HG02973 (cell line): ENCODE results near the gene KCNQ5.
"Not testable (repeated sequence)": the region's sequence is repeated elsewhere in the genome, so short reads cannot be mapped to it uniquely, and the experiment has no call there.

Source experiments
- ATAC-seq: cut with Tn5 transposase; IDR thresholded peaks from one replicate; pipeline ENCODE4 v1.9.1; 2021; ENCODE audit warnings: moderate library complexity; ENCODE audit not compliant: unreplicated experiment

Gene KCNQ5

DNA sequence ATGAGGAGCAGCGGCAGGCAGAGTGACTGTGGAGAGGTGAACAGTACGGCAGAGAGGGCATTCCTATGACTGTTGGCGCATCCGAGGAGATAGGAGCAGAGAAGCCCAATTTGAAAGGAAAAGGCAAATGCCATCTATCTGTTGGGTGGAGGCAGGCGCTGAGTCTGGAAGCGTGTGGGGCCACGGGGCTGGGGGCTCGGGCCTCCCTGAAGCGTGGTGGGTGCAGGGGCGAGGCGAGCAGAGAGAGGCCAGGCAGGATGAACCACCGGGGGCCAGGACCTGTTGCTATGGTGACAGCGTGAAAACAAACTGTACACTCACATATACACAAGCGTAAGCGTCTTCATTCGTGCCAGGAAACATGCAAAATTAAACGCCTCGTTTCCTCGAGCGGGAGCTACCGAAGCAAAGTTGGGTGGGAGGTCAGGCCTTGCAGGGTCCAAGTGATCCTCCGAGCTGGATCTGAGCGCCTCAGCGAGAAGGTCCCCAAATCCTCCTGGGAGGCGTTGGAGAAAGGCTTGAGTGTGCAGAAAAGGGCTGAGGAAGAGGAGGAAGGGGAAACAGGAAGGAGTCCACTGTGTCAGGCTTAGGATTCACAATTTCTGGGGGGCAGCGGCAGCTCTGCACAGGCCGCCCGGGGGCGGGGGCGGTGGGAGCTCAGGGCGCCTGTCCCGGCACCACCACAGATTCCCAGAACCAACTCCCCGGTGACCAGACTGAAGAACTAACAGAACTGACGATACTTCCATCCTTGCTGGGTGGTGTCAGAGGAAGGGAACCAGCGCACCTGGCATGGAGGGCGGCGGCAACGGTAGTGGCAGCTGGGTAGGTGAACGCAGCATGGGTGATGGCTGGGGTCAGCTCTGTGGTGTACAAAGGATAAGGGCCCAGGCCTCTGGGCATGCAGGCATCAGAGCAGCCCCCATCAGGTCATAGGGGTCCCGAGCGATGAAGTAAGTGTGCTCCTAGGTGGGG, 535.2 kb downstream of the KCNQ5 start:
- no peak for ATAC-seq

DNA sequence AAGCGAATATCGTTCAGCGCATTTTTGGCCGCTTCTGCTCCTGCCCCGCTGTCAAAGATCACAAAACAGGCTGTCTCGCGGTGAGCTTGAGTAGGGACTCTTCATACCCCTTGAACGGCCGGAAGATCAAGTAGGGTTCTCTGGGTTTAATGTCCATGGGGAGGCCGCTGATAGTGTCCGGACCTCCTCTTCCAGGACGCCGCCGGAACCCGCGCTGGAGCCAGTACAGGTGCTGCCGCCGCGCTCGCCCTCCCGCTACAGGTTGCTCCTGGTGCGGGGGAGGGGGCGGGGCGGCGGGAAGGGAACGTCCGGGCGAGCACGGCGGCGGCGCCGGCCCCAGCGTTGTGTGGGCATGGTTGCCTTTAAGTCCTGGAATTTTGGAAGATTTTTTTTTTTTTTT, 536.0 kb downstream of the KCNQ5 start:
- no peak for ATAC-seq

DNA sequence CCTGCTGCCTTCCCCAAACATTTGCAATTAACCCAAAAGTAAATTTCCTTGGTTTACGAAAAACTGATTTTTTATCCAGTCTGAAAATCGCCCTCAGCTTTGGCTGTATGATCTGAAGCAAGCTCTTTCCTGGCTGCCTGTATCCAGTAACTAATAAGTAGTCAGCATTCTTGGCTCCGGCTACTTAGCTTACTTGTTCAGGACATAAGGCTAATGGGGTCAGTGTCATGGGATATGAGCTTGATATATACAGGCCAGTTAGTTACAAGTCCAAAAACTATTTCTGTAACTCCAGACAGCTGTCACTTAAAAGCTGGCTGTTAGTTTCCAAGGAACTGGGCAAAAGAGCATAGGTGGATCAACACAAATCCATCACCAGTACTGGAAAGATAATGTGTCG, 547.2 kb downstream of the KCNQ5 start:
- no peak for ATAC-seq

DNA sequence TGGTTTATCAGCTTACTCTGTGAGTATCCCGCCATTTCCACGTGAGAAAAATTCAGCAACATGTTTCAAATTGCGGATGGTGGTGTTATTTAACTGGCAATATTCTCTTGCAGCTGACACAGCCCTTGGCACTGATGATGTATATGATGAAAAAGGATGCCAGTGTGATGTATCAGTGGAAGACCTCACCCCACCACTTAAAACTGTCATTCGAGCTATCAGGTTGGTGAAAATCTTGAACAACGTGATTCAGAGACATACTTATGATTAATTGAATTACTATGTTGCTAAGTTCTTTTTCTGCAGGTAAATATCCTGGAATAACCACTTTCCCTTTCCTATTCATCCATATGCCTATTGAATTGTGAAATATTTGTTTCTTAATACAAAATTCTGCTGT, 547.8 kb downstream of the KCNQ5 start:
- ATAC-seq, result no peak

GRCh38 chr6:73174646-73175045, 552.8 kb downstream of the KCNQ5 start:
- no peak for ATAC-seq

- no peak for ATAC-seq
These were observed 554.2 kb downstream of the KCNQ5 start for GRCh38 chr6:73176057-73176456.

DNA sequence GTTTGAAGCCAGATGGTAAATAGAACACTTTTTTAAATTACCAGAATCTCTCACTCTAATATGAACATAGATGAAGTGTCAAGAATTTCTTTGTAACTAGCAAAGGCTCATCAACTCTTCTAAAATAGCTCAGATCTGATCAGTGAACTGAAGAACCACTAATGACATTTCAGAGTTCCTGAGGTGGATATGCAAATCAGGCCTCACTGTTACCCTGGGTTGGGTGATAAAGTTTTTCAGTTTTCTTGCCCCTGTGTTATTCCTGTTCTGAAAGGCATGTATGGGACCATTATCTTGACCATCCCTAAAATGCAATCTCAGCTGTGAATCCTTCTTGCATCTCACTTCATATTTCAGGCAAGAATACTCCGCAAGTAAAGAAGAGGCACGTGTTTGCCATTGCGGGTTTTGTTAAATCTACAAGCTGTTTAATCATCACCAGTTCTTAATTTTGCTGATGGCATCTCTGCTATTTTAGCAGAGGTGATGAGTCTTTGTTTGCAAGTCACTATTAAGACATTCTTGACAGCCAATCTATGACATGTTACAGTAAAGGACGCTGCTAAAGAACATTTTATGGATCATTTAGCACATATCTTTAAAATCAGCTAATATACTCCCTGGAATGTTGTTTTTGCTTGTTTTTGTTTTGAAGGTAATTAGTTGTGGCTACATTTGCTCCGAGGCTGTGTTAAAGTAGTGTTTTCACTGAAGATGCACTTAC, 555.5 kb downstream of the KCNQ5 start:
- ATAC-seq, result no peak

DNA sequence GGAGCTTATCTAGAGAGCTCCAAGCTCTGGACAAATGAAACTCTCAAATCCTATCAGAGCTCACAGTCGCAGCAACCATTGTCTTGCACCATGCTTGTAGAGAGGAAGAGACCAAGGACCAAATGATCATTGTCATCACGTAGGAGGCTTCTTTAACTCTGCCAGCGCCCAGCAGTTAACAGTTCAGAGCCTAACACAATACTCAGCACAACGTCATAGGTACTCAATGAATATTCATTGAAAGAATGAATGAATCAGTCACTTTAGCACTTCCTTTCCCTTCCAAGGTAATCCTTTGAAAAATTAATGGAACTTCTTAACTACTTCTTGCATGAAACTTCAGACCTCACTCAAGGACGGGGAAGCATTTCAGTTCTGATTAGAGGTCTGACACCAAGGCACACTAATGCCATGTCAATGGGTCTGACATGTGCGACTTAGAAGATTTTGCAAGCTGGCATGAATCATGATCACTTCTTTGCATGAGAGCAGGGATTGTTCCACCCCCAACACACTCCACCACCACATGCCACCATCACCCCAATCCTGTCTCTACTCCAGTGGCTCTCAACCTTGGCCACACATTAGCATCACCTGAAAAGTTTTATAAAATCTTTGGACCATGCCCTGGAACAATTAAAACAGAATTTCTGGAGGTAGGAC, 558.3 kb downstream of the KCNQ5 start:
- ATAC-seq, result no peak

GRCh38 chr6:73180763-73181619, 559.1 kb downstream of the KCNQ5 start:
- peak; percentile 71 for ATAC-seq

DNA sequence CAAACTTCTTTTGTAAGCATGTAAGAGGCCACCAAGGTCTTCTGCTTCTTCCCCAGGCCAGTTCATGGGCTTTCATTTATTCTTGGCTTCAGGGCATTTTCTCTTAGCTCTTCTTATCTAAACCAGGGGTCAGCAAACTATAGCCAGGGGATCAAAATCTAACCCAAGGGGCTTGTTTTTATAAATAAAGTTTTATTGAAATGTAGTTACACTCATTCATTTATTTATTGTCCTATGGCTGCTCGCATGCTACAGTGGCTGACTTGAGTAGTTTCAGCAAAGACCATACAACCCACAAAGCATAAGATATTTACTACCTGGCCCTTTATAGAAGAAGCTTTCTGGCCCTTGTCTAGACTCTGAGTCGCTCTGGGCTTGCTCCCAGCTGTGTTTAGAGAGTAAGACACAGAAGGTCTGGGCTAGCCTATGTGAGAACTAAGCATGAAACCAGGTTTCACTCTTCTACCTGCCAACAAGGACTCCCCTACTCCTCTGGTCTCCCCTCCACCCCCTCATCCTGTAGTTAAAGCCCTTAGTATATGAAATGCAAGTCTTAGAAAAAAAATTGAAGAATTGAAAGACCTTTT, 560.2 kb downstream of the KCNQ5 start:
- ATAC-seq, result peak; percentile 62

GRCh38 chr6:73193302-73193701, 571.4 kb downstream of the KCNQ5 start:
- not testable (repeated sequence) for ATAC-seq

DNA sequence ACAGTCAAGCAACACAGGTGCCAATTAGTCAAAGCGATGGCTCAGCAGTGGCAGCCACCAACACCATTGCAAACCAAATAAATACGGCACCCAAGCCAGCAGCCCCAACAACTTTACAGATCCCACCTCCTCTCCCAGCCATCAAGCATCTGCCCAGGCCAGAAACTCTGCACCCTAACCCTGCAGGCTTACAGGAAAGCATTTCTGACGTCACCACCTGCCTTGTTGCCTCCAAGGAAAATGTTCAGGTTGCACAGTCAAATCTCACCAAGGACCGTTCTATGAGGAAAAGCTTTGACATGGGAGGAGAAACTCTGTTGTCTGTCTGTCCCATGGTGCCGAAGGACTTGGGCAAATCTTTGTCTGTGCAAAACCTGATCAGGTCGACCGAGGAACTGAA, 572.9 kb downstream of the KCNQ5 start:
- ATAC-seq, result no peak

DNA sequence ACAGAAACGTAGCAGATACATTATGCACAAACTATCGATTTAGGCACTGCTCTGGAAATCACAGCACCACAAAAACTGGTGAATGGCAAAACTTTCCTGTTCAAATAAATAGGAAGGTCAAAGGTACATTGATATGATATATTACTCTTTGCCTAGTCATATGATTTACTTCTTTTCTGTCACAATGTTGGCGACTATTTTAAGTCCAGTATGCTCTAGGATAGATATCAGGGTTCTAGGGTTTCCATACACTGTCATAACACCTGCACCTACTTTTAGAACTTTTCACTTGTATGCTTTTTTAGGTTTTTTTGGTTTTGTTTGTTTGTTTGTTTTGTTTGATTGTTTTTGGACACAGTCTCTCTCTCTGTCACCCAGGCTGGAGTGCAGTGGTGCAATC, 578.4 kb downstream of the KCNQ5 start:
- ATAC-seq, result no peak

DNA sequence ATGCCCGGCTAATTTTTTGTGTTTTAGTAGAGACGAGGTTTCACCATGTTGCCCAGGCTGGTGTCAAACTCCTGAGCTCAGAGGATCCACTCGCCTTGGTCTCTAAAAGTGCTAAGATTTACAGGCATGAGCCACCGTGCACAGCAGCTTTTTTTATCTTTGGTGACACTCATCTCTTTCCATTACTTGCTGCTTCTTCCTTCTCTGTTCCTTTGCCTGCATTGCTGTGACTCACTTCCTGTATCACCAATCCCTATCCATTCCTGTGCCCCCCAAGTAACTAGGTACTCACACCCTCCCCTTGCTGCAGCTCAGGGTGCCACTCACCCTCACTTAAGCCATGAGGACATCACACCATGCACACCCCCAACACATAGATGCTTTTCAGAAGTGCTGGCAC, 578.9 kb downstream of the KCNQ5 start:
- no peak for ATAC-seq

GRCh38 chr6:73203098-73203497, 581.2 kb downstream of the KCNQ5 start:
- no peak for ATAC-seq

GRCh38 chr6:73204252-73204651, 582.4 kb downstream of the KCNQ5 start:
- ATAC-seq, result no peak

DNA sequence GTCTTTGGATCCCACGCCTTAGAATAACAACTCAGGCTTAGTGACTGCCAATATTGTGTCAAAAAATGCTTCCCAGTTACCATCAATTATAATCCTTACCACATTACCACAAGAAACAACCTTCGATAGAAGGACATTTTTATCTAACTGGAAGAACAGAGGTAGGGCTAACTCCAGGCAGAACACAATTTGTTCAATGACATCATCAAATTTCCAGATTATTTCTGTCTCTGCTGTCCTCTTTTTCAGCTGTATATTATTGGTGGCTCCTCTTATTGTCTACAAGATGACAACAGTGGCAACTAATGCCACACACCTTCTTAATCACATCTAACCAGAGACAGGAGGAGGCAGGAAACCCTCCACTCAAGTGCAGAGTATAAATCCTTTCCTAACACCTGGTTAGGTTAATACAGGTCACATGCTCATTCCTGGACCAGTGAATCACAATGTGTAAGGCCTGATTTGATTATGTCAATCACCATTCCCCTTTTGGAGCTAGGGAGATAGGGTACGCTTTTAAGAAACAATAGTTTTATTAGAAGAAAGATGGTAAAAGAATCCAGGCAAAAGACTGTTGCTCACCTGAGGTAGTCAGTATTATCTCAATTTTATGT, 585.5 kb downstream of the KCNQ5 start:
- no peak for ATAC-seq

- no peak for ATAC-seq
These were observed 587.3 kb downstream of the KCNQ5 start for GRCh38 chr6:73209117-73209516.

DNA sequence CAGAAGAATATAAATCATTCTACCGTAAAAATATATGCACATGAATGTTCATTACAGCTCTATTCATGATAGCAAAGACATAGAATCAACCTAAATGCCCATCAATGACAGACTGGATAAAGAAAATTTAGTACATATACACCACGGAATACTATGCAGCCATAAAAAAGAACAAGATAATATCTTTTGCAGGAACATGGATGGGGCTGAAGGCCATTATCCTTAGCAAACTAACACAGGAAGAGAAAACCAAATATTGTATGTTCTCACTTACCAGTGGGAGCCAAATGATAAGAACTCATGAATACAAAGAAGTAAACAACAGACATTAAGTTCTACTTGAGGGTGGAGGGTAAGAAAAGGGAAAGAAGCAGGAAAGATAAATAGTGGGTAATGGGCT, 595.0 kb downstream of the KCNQ5 start:
- ATAC-seq, result no peak

DNA sequence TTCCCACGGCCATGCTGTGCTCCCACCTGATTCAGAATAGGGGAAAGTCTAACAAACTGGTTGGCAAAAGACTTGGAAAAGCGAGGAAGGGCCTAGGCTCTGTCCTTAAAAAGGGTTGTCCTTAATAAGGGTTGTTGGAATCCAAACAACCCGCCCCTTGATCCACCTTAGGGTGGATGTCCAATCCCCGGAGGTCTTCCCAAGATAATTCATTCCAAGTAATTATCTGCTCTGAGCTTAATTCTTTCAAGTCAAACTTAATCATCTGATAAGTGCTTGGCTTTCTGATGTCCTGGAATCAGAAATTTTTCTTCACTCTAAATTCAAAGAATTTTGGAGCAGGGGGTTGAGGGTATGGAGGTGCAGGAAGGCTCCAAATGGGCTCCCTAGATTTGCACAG, 603.5 kb downstream of the KCNQ5 start, which contains the start of gene KHDC1L:
KHDC1L (minus strand) TSS at position 101 of the 400 bp plus-strand sequence; CDS start at position 13, 88 bp downstream.
- ATAC-seq, result no peak
